Kidney glomerular epithelial cell (primary cell): ENCODE results near the gene SLC11A2.
"Not testable (repeated sequence)": the region's sequence is repeated elsewhere in the genome, so short reads cannot be mapped to it uniquely, and the experiment has no call there.

Experiments
- DNase-seq: peaks from one replicate; lab custom pipeline; 2025; lab: John Stamatoyannopoulos, UW

SLC11A2 gene

DNA sequence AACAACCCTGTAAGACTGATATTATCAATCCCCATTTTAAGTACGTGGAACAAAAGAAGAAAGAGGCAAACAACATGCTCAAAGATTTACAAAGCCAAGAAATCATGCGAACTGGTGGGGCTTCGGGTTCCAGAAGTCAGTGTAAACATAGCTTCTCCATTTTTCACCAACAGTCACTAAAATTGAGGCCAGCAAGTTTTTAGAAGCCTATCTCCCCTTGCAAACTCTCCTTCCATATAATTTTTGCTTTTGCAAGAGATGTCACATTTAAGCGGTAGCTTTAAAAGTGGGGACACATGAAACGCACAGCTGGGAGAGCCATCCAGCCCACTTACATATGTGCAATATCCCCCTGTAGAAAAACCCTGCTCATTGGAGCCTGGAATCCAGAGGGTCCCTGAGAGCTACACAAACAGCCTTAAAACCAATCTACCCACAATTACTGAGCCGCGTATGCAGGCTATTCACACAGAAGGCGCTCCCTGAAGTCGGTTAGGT lies 797 bp downstream of the SLC11A2 start:
- no peak for DNase-seq

DNA sequence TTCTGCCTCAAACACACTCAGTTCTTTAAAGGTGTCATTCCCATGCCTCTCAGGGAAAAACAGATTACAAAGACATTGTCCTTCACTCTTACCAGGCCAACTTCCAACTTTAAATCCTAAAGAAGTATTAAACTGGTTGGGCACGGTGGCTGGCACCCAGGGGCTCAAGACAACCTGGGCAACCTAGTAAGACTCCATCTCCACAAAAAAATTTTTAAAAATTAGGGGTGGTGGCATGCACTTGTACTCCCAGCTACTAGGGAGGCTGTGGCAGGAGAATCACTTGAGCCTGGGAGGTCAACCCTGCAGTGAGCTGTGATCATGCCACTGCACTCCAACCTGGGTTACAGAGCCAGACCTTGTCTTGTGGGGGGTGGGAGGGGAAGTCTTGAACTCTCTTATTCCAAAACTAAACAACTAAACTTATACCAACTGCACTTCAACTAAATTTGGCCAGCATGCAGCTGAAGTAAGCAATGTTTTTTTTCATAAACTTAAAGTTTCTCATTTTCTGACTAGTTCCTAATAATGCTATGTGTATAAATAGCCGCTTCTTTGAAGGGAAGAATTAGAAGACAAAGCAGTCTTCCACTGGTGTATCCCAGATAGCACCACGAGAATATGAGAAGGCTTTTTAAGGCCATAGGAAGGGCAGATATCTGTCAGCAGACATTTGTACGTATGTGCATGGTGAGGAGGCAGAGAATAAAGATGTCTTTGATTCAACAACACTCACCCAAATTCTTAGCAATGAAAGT lies 2.4 kb downstream of the SLC11A2 start:
- no peak for DNase-seq

GRCh38 chr12:51021694-51022093 lies 4.5 kb downstream of the SLC11A2 start:
- no peak for DNase-seq

GRCh38 chr12:51020448-51021182 lies 5.6 kb downstream of the SLC11A2 start:
- DNase-seq: no peak

- DNase-seq: no peak
Measured at GRCh38 chr12:51019927-51020326, 6.3 kb downstream of the SLC11A2 start.

- DNase-seq: no peak
Measured at GRCh38 chr12:51018956-51019355, 7.2 kb downstream of the SLC11A2 start.

DNA sequence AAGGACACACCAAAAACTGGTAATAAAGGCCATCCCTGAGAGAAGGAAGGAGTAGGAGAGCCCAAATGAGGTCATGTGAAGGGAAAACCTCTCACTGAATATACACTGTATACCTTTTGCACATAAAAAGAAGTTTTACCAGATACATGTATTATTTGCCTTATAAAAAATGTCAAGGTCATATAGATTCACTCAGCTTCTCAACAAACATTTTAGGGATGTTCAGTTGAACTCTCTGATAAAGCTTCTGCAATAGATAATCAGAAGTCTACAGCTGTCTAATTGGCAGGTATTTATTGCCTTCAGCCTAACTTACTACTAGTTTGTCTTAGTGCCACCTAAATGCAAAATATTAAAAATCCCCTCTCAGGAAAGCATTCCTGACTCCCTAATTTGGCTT lies 8.7 kb downstream of the SLC11A2 start:
- DNase-seq: no peak

GRCh38 chr12:51014467-51014866 lies 11.7 kb downstream of the SLC11A2 start:
- not testable (repeated sequence) for DNase-seq

GRCh38 chr12:51013441-51013840 lies 12.7 kb downstream of the SLC11A2 start:
- no peak for DNase-seq

DNA sequence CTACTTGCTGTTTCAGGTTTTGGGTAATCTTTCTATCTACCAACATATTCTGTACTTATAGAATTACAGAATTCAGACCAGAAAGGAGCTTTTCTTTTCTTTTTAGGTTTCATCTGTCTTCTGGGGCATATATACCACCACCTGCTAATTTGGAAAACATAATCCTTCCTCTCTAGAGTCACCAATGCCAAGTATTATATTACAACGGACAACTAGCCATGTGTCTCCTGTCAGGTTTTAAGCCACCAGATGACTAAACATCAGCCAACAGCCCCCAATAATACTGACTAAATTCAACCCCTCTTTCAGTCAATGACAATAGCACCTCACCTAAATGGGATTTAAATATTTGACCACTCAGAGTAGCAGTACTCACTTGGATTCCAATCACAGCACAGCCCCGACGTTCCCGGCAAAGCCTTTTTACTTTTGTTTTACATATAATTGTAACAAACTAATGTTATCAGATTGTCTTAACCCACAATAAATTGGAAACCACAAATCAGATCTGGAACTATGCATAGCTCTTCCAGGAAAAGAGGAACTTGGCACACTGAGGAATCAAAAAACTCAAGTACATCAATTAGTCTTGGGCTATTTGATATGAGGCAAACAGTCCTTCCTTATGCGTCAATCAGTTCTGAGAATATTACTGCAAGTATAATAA lies 13.5 kb downstream of the SLC11A2 start:
- no peak for DNase-seq

DNA sequence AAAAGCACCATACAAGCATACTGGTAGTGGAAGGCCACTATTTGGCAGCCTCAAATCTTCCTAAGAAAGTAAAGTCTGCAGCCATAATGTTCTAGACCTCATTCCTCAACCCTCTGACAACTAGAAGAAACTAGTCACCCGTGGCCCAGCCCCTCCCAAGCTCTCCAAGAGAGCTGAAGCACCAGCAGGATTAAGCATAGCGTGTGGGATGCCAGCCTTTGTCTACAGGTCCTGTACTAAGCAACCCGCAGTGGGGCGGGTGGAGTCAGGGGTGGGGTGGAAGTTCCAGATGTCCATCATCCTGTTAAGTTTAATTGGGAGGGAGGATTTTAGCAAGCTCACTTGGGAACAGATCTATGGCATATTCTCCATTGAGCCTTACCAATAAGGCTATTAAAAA lies 14.2 kb downstream of the SLC11A2 start:
- DNase-seq: peak; percentile 39

DNA sequence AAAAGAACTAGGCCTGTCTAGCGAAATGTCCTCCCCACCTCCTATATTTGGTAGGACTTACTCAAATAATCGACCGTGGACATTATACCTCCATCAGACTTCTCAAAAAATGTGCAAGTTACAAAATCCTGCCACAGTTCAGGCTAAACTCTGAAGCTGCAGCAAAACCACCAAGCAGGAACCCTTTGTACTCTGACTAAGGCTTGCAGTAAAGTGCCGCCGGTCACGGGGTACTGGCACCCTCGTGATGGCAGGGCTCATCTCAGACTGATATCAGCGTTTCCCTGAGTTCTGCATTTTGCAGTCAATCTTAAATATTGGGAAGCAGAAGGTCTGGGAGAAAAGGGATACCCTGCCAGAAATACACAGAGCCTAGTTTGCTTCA lies 17.1 kb downstream of the SLC11A2 start:
- no peak for DNase-seq

DNA sequence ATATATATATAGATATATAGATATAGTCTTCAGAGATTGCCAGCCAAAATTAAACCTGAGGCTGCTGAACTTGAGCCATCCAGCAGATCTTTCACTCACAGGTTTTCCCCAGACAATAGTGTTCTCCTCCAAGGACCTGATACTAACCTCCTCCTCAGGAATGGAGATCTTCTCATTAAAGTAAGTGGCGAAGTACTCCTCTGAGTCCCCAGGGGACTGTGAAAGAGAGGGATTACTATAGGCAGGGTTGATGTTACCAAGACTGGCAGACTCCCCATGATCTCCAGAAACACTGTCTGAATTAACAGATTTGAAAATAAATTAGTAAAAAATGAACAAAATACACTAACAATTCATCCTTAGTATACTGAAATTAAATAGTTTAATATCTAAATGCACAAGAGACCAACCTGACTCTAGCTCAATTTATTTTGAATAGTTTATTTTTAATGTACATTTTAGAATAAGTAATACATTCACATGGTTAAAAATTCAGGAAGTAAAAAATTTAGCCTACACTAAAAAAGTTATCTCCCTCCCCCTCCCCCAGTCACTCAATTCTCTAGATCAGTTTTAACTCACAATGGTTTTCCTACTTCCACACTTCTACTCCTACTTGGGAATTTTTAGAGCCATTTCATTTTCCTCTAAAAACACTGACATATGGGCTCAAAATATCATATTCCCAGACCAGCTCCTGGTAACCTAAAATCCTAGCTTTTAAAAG lies 17.7 kb downstream of the SLC11A2 start:
- DNase-seq: no peak

GRCh38 chr12:51005671-51006070 lies 20.5 kb downstream of the SLC11A2 start:
- no peak for DNase-seq

GRCh38 chr12:51005030-51005429 lies 21.2 kb downstream of the SLC11A2 start:
- DNase-seq: no peak

DNA sequence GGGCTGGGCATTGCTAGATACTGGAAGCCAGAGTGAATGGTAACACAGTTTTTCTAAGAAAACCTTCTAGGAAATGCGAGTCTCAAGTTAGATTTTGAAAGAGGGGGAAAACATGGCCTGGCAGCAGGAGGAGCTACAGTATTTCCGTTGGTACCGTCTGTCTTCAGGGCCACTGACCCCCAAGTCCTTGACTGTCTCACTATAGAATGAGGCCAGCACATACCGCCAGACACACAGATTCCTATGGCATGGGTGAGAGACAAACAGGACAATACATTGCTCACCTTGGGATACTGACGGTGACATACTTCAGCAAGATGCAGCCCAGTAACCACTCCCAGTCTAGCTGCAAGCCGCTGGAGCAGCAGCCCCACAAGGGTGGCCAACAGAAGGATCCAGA lies 21.7 kb downstream of the SLC11A2 start:
- DNase-seq: no peak

GRCh38 chr12:51001799-51002198 lies 24.4 kb downstream of the SLC11A2 start:
- DNase-seq: no peak

GRCh38 chr12:51000245-51000644 lies 25.9 kb downstream of the SLC11A2 start:
- DNase-seq: peak; percentile 41

DNA sequence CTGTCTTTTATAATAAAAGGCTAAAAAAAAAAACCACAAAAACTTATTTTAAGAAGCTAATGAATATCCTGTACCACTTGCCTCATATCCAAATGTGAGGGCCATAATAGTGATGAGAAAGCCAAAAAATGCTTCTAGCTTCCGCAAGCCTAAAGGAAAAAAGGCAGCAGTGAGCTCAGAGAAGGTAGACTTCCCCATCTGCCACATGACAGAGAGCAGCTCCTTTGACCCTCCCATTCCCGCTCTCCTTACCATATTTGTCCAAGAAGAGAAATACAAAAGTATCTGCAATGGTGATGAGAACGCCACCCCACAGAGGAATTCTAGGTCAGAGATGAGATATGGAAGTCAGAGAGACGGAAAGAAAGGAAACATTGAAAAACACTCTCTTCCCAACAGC lies 27.1 kb downstream of the SLC11A2 start:
- no peak for DNase-seq

GRCh38 chr12:50992819-50993218 lies 33.4 kb downstream of the SLC11A2 start:
- no peak for DNase-seq

DNA sequence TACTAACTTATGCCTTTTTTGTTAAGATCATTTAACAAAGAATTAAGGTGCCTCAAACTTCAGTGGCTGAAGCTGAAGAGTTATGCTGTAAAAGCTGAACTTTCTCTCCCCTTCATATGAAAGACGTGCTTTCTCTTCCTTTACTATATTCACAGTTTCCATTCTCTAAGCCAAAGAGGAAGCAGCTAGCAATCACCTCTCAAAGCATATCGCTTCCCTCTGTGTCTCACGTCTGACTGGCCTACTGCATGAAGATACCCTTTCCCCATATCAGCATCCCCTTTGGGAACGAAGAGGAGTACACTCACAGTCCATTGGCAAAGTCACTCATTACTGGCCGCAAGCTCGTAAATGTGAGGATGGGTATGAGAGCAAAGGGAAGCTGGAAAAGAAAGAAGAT lies 34.9 kb downstream of the SLC11A2 start:
- DNase-seq: no peak

DNA sequence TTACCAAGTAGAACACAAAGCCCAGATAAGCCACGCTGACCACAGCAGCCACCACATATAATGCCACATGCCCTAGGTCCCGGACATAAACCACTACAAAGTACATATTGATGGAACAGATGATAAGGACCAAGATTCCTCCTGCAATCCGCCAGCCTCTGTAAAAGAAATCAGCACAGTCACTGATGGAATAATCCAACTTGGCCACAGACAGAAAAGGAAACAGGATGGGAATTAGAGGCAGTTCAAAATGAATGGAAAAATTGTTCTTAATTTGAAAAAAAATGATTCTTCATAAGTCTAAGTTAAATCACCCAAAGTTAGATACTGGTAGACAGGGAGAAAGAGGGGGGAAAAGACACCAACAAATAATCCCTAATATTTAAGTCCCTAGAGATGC lies 35.4 kb downstream of the SLC11A2 start:
- no peak for DNase-seq
